IgD-negative memory B cell (primary cell): Measurements from ENCODE around the gene NOVA2. TPM values are rescaled to one million over a fixed set of nuclear protein-coding genes. Genes with fewer than 3 reads are reported as not detected.

Source experiments
- H3K27ac Mint-ChIP-seq, 3 donors: one replicate each; pipeline ENCODE4 v1.8.0; 2020 to 2022; ENCODE audit warnings: mild to moderate bottlenecking in 3 of 3, mixed read lengths in 3 of 3, moderate library complexity in 1 of 3
- H3K27me3 Mint-ChIP-seq: one replicate; pipeline ENCODE4 v1.8.0; 2021; ENCODE audit warnings: mixed read lengths
- H3K36me3 Mint-ChIP-seq: one replicate; pipeline ENCODE4 v1.8.0; 2020; ENCODE audit warnings: mild to moderate bottlenecking, mixed read lengths
- H3K4me1 Mint-ChIP-seq, 3 donors: one replicate each; pipeline ENCODE4 v1.8.0; 2020 to 2022; ENCODE audit warnings: mixed read lengths in 3 of 3, mild to moderate bottlenecking in 1 of 3
- H3K4me3 Mint-ChIP-seq, 4 donors: one replicate each; pipeline ENCODE4 v1.8.0; 2020 to 2022; ENCODE audit warnings: mild to moderate bottlenecking in 4 of 4, mixed read lengths in 4 of 4, moderate library complexity in 3 of 4
- H3K9me3 Mint-ChIP-seq, 3 donors: one replicate each; pipeline ENCODE4 v1.8.0; 2020 to 2021; ENCODE audit warnings: mixed read lengths in 3 of 3, mild to moderate bottlenecking in 1 of 3
- polyA plus RNA-seq: library from polyadenylated mRNA; unstranded; fragments of 300-500 nt; fragmentation: Illumina TruSeq; gene quantifications from one replicate; pipeline ENCODE4 v1.2.3, GENCODE V29; 2021

The NOVA2 gene
- polyA plus RNA-seq, 1 donor from 2014 or later = not detected

DNA sequence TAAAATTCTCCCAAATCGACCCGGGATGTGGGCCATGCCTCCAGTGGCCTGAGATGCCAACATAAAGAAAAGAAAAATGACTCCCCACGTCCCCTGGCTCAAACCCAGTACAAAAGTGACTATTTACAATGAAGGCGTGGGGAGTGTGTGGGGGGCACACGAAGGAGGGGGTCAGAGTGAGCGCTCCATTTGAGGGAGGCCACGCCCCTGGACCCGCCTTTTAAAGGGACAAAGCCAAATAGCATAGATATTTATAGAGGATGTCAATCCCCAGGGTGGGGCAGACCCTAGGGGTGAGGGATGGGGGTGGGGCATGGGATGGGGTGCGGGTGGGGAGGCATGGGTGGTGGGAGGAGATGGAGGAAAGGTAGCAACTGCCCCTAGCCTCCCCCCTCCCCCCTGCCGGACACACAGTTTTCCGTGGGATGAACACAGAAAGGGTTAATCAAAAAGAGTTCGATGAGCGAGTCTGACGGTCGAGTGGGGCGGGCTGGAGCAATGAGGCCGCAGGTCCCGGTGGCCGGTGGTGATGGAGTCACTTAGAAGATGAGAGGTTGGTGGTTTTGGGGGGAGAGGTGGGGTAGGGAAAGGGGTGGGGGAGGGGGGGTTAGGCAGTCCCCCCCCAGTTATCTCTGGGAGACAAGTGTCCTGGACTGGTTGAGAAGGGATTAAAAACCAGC is 39.0 kb downstream of the NOVA2 start:
- H3K4me1 Mint-ChIP-seq = no peaks in the 10 kb centered on the region
- H3K27ac Mint-ChIP-seq = no peak overlapping the region
- H3K27me3 Mint-ChIP-seq = peaks cover 35% of the 10 kb centered on the region
- H3K4me3 Mint-ChIP-seq = no peak overlapping the region
- peaks cover 4% of the 10 kb centered on the region for H3K36me3 Mint-ChIP-seq
- H3K9me3 Mint-ChIP-seq = peaks cover 0 to 3% (median 0%) of the 10 kb centered on the region in 3 donors

- Mint-ChIP-seq H3K4me3 (no peak overlapping the region), H3K27me3 (peaks cover 33% of the 10 kb centered on the region), H3K36me3 (peaks cover 3% of the 10 kb centered on the region), H3K27ac (no peak overlapping the region), H3K4me1 (no peaks in the 10 kb centered on the region), H3K9me3 (peaks cover 0 to 3% (median 0%) of the 10 kb centered on the region in 3 donors)
Measured at GRCh38 chr19:45933759-45934158, 39.9 kb downstream of the NOVA2 start.

- Mint-ChIP-seq H3K9me3 (no peaks in the 10 kb centered on the region), H3K36me3 (peaks cover 3% of the 10 kb centered on the region), H3K27me3 (peaks cover 26% of the 10 kb centered on the region), H3K4me1 (peaks cover 0 to 7% (median 0%) of the 10 kb centered on the region in 3 donors), H3K27ac (no peak overlapping the region), H3K4me3 (no peak overlapping the region)
Measured at GRCh38 chr19:45931055-45931454, 42.6 kb downstream of the NOVA2 start.

DNA sequence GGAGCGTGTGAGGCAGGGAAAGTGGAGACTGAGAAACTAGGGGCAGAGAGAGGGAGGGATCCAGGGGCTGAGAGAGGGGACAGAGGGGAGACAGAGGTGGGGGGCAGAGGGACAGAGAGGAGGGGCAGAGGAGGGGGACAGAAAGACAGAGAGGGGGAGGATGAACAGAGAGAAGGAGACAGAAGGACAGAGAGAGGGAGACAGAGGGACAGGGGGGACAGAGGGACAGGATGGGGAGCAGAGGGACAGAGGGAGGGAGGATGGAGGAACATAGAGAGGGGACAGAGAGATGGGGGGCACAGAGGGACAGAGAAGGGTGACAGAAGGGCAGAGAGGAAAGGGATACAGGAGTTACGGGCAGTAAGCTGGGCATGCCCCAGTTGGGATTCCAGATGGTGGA is 44.4 kb downstream of the NOVA2 start:
- peaks cover 3% of the 10 kb centered on the region for H3K36me3 Mint-ChIP-seq
- no peak overlapping the region for H3K27ac Mint-ChIP-seq
- peaks cover 15% of the 10 kb centered on the region for H3K27me3 Mint-ChIP-seq
- H3K9me3 Mint-ChIP-seq = peaks cover 0 to 2% (median 0%) of the 10 kb centered on the region in 3 donors
- H3K4me1 Mint-ChIP-seq = peaks cover 0 to 7% (median 0%) of the 10 kb centered on the region in 3 donors
- H3K4me3 Mint-ChIP-seq = no peak overlapping the region

- peaks cover 0 to 7% (median 0%) of the 10 kb centered on the region in 3 donors for H3K4me1 Mint-ChIP-seq
Measured at GRCh38 chr19:45927565-45928261, 46.0 kb downstream of the NOVA2 start.

DNA sequence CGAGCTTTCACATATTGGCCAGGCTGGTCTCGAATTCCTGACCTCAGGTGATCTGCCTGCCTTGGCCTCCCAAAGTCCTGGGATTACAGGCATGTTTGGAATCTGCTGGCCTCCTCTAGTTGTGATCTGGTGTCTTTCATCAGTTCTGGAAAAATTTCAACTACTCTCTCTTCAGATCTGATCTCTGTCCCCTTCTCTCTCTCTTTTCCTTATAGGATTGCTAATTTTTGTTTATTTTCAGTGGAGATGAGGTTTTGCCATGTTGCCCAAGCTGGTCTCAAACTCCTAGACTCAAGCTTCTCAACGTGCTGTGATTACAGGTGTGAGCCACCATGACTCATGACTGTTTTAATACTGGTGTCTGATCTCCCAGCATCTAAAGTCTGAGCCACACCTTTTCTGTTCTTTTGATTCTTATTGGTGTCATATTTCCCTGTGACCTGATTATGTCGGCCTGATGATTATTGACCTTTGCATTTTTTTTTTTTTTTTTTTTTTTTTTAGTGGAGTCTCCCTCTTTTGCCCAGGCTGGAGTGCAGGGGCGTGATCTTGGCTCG is 48.7 kb downstream of the NOVA2 start:
- peaks cover 0 to 7% (median 0%) of the 10 kb centered on the region in 3 donors for H3K4me1 Mint-ChIP-seq
- H3K4me3 Mint-ChIP-seq = peak overlapping the region in 1 of 4 donors; percentile 5
- H3K9me3 Mint-ChIP-seq = peaks cover 0 to 2% (median 2%) of the 10 kb centered on the region in 3 donors
- peaks cover 3% of the 10 kb centered on the region for H3K27me3 Mint-ChIP-seq
- H3K27ac Mint-ChIP-seq = peak overlapping the region in 1 of 3 donors; percentile 3
- H3K36me3 Mint-ChIP-seq = peaks cover 3% of the 10 kb centered on the region

More at GRCh38 chr19:45927565-45928261, 46.0 kb downstream of the NOVA2 start:
- peaks cover 3% of the 10 kb centered on the region for H3K36me3 Mint-ChIP-seq
- H3K27me3 Mint-ChIP-seq = peaks cover 12% of the 10 kb centered on the region
- H3K27ac Mint-ChIP-seq = peak overlapping the region in 1 of 3 donors; percentile 40
- peaks cover 0 to 2% (median 0%) of the 10 kb centered on the region in 3 donors for H3K9me3 Mint-ChIP-seq
- H3K4me3 Mint-ChIP-seq = peak overlapping the region in 2 of 4 donors; percentile 68 to 81

DNA sequence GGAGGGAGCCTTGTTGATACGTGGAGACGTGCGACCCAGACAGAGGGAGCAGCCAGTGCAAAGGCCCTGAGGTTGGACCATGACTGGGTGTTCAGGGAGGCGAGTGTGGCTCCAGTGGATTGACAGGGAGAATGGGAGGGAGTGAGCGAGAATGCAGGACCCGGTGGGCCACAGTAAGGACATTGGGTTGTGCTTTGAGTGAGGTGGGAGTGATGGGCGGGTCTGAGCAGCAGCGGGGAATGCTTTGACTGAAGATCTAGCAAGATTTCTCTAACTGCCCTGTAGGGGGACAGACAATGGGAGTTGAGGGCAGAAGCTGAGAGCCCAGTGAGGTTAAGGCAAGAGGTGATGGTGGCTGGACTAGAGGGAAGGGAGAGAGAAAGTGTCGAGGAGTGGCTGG is 51.4 kb downstream of the NOVA2 start:
- Mint-ChIP-seq H3K27ac (no peak overlapping the region), H3K36me3 (no peaks in the 10 kb centered on the region), H3K9me3 (peaks cover 0 to 2% (median 2%) of the 10 kb centered on the region in 3 donors), H3K27me3 (peaks cover 10% of the 10 kb centered on the region), H3K4me3 (no peak overlapping the region), H3K4me1 (no peaks in the 10 kb centered on the region)

- Mint-ChIP-seq H3K27me3 (peaks cover 8% of the 10 kb centered on the region), H3K9me3 (peaks cover 0 to 2% (median 2%) of the 10 kb centered on the region in 3 donors), H3K4me1 (no peaks in the 10 kb centered on the region), H3K27ac (no peak overlapping the region), H3K36me3 (peaks cover 2% of the 10 kb centered on the region), H3K4me3 (no peak overlapping the region)
Measured at GRCh38 chr19:45920458-45920857, 53.2 kb downstream of the NOVA2 start.

GRCh38 chr19:45919678-45920077 is 54.0 kb downstream of the NOVA2 start:
- peaks cover 0 to 2% (median 0%) of the 10 kb centered on the region in 3 donors for H3K9me3 Mint-ChIP-seq
- peak overlapping the region in 1 of 3 donors; percentile 77 for H3K27ac Mint-ChIP-seq
- peaks cover 2% of the 10 kb centered on the region for H3K36me3 Mint-ChIP-seq

GRCh38 chr19:45918721-45919120 is 54.9 kb downstream of the NOVA2 start:
- H3K9me3 Mint-ChIP-seq = peaks cover 0 to 3% (median 0%) of the 10 kb centered on the region in 3 donors
- H3K4me3 Mint-ChIP-seq = no peak overlapping the region
- H3K27ac Mint-ChIP-seq = no peak overlapping the region
- H3K36me3 Mint-ChIP-seq = peaks cover 2% of the 10 kb centered on the region
- H3K4me1 Mint-ChIP-seq = no peaks in the 10 kb centered on the region
- peaks cover 10% of the 10 kb centered on the region for H3K27me3 Mint-ChIP-seq

More at GRCh38 chr19:45919678-45920077, 54.0 kb downstream of the NOVA2 start:
- no peak overlapping the region for H3K4me3 Mint-ChIP-seq
- peaks cover 10% of the 10 kb centered on the region for H3K27me3 Mint-ChIP-seq
- no peaks in the 10 kb centered on the region for H3K4me1 Mint-ChIP-seq

DNA sequence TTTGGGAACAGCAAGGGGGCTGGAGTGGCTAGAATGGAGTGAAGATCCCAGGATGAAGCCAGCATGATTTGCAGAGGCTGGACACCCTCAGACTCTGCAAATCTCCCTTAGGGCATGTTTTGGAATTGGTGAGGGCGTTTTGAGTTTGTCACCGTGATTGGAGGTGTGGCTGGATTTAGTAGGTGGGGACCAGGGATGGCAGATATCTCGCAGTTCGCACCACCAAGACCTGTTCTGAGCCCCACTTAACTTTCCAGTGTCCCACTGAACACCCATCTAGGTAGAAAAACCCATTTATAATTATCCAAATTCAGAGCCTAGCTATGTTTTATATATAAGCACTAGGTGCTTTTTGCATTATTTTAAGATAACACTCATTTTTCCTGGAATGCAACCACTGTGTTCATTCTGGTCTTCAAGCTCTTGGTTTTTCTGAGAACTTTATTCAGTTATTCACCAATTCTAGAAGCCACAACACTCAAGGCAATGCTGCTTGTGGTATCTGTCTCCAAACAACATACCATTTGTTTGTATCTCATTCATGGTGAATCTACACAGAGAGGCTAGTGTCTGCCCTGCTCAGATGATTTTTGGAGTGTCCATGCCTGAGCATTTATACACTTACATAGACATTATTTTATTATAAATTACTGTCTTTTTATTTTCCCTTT is 56.1 kb downstream of the NOVA2 start:
- Mint-ChIP-seq H3K27me3 (peaks cover 14% of the 10 kb centered on the region), H3K4me1 (no peaks in the 10 kb centered on the region), H3K9me3 (peaks cover 0 to 4% (median 0%) of the 10 kb centered on the region in 3 donors), H3K27ac (no peak overlapping the region), H3K36me3 (peaks cover 2% of the 10 kb centered on the region), H3K4me3 (no peak overlapping the region)

GRCh38 chr19:45913874-45914830 is 59.5 kb downstream of the NOVA2 start, which contains the start of gene NANOS2:
Gene NANOS2 (minus strand): TSS chr19:45914778. CDS start chr19:45914693, 85 bp downstream.
- H3K9me3 Mint-ChIP-seq = peaks cover 0 to 2% (median 0%) of the 10 kb centered on the region in 3 donors
- H3K27me3 Mint-ChIP-seq = peaks cover 25% of the 10 kb centered on the region
- H3K36me3 Mint-ChIP-seq = peaks cover 2% of the 10 kb centered on the region
- H3K4me3 Mint-ChIP-seq = peak within 1 kb of the TSS in 1 of 4 donors; percentile 32
- H3K27ac Mint-ChIP-seq = no peak within 1 kb of the TSS
- peaks cover 0 to 2% (median 0%) of the 10 kb centered on the region in 3 donors for H3K4me1 Mint-ChIP-seq

DNA sequence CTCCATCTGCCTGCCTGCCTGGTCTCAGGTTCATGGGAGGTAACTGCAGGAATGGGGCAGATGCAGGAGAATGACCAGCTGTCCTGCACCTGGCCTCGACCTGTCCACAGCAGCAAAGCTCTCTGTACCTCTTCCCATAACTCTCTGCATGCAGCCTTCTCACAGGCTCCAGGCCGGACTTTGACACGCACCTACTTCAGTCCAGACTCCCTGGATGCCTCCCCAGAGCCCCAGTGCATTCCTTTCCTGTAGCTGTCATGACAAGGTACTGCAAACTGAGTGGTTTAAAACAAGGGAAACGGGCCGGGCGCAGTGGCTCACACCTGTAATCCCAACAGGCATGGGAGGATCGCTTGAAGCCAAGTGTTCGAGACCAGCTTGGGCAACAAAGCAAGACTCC is 62.4 kb downstream of the NOVA2 start:
- H3K9me3 Mint-ChIP-seq = peaks cover 0 to 2% (median 0%) of the 10 kb centered on the region in 3 donors
- no peak overlapping the region for H3K4me3 Mint-ChIP-seq
- H3K36me3 Mint-ChIP-seq = peaks cover 4% of the 10 kb centered on the region
- no peak overlapping the region for H3K27ac Mint-ChIP-seq
- peaks cover 0 to 3% (median 0%) of the 10 kb centered on the region in 3 donors for H3K4me1 Mint-ChIP-seq
- H3K27me3 Mint-ChIP-seq = peaks cover 19% of the 10 kb centered on the region

- Mint-ChIP-seq H3K4me1 (peaks cover 0 to 3% (median 0%) of the 10 kb centered on the region in 3 donors), H3K36me3 (peaks cover 2% of the 10 kb centered on the region), H3K4me3 (no peak overlapping the region), H3K27me3 (peaks cover 17% of the 10 kb centered on the region), H3K9me3 (peaks cover 0 to 2% (median 0%) of the 10 kb centered on the region in 3 donors), H3K27ac (no peak overlapping the region)
Measured at GRCh38 chr19:45908956-45909355, 64.7 kb downstream of the NOVA2 start.
